K562 (cell line): ENCODE data around the gene CLASP1.

Experiments used
- BRCA1 ChIP-seq, 2 experiments: fragments of 450-650 bp in 1 of 2; sonication (generic) in 1 of 2; formaldehyde crosslinking in 1 of 2; IDR thresholded peaks; 2 replicates each; pipeline versions ENCODE4 v1.5.0 to v1.6.1; 2017 to 2020; ENCODE audit warnings: mild to moderate bottlenecking in 1 of 2, missing genetic modification reagents in 1 of 2
- CBX5 ChIP-seq: IDR thresholded peaks from 2 replicates; pipeline ENCODE4 v1.6.1; 2014; ENCODE audit warnings: low read depth, borderline replicate concordance
- FIP1L1 ChIP-seq: fragments of 200-400 bp; formaldehyde crosslinking; IDR thresholded peaks from 2 replicates; pipeline ENCODE4 v1.6.1; 2018; ENCODE audit warnings: mild to moderate bottlenecking, low read depth, low read length; ENCODE audit not compliant: poor library complexity, severe bottlenecking
- MLLT1 ChIP-seq, 2 experiments: fragments of 450-650 bp; IDR thresholded peaks; 2 replicates each; pipeline ENCODE4 v1.6.1; 2016
- NFIC ChIP-seq: fragments of 450-650 bp; IDR thresholded peaks from 2 replicates; pipeline ENCODE4 v1.6.1; 2017; ENCODE audit warnings: mild to moderate bottlenecking, inconsistent platforms
- NR2C1 ChIP-seq, 2 experiments: fragments of 450-650 bp; IDR thresholded peaks; 2 replicates each; pipeline ENCODE4 v1.6.1; 2017; ENCODE audit warnings: mild to moderate bottlenecking in 2 of 2, antibody characterized with exemption in 1 of 2, inconsistent platforms in 1 of 2, missing compliant biosample characterization in 1 of 2, missing genetic modification characterization in 1 of 2
- SMARCB1 ChIP-seq: IDR thresholded peaks from 2 replicates; pipeline ENCODE4 v1.6.1; 2011; ENCODE audit warnings: improper control_type of control experiment, low read depth; ENCODE audit not compliant: insufficient read length
- ZKSCAN1 ChIP-seq: fragments of 150-350 bp; IDR thresholded peaks from 2 replicates; pipeline ENCODE4 v1.6.1; 2016; ENCODE audit warnings: low read depth, low read length
- ZNF584 ChIP-seq: fragments of 200-800 bp; sonication (Bioruptor generic); IDR thresholded peaks from 2 replicates; pipeline ENCODE4 v1.6.1; 2016; ENCODE audit warnings: low read depth, mild to moderate bottlenecking, missing genetic modification characterization, missing compliant biosample characterization
- TF ChIP-seq, protein P1 (sequence below), 3 experiments: IDR thresholded peaks in 2 of 3; conservative IDR thresholded peaks in 1 of 3; 2 replicates each; pipeline ENCODE4 v1.5.1; 2011 to 2012; ENCODE audit warnings: low read length in 3 of 3, mild to moderate bottlenecking in 3 of 3, control low read depth in 2 of 3, improper control_type of control experiment in 1 of 3, inconsistent platforms in 1 of 3, low read depth in 1 of 3, mixed read lengths in 1 of 3, moderate library complexity in 1 of 3; ENCODE audit not compliant: insufficient read depth in 2 of 3

DNA sequence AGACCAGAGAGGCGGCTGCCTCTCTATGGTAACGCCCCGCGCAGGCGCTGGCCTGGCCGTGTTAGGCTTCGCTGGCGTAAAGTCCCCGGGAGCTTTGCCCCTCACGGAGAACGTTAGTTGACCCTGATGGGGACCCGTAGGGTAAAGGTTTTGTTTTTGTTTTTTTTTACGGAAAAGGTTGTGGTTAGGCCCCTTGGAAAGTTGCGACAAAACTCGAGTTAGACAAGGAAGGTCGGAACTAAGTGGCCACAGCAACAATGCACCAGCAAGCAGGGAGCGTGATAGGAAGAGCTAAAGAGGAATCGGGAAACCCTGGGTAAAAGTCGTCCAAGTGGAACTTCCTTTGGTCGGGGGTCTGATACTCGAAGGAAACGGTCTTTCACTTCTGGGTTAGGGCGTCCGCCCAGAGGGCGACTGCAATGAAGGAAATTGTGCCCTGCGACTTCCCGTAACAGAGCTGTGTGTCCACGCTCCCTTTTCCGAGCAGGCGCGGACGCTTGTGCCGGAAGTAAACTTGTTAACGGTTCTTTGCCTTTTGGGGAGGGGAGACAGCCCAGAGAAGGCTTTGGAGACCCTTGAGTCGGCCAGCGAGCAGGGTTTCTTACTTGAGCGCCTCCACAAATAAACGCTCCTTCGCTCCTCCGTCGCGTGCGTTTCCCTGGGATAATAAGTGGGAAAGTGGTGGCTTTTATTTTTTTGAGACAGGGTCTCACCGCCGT, 493 bp upstream of the CLASP1 start:
- TF ChIP-seq ZKSCAN1 (peak; percentile 28; the same call in 1 of the 2 replicates), BRCA1 (IDR thresholded peaks at IDR 0.05) (no peak), BRCA1 (CRISPR knock-in tag; IDR thresholded peaks at IDR 0.05) (no peak), SMARCB1 (no peak), MLLT1 (IDR thresholded peaks at IDR 0.05) (peak; percentile 77; a peak in 3 of 4 replicates), ZNF584 (0 out of 2 replicates have a peak, but pooled peaks have one; percentile 21), CBX5 (no peak), NFIC (0 out of 2 replicates have a peak, but pooled peaks have one; percentile 19), FIP1L1 (no peak), NR2C1 (IDR thresholded peaks at IDR 0.05) (peak; percentile 89), NR2C1 (tag; IDR thresholded peaks at IDR 0.05) (peak; percentile 89)
- TF ChIP-seq, protein P1, sequence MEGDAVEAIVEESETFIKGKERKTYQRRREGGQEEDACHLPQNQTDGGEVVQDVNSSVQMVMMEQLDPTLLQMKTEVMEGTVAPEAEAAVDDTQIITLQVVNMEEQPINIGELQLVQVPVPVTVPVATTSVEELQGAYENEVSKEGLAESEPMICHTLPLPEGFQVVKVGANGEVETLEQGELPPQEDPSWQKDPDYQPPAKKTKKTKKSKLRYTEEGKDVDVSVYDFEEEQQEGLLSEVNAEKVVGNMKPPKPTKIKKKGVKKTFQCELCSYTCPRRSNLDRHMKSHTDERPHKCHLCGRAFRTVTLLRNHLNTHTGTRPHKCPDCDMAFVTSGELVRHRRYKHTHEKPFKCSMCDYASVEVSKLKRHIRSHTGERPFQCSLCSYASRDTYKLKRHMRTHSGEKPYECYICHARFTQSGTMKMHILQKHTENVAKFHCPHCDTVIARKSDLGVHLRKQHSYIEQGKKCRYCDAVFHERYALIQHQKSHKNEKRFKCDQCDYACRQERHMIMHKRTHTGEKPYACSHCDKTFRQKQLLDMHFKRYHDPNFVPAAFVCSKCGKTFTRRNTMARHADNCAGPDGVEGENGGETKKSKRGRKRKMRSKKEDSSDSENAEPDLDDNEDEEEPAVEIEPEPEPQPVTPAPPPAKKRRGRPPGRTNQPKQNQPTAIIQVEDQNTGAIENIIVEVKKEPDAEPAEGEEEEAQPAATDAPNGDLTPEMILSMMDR (IDR thresholded peaks at IDR 0.05 in 2 of 3, conservative IDR thresholded peaks at IDR 0.05 in 1 of 3; ENCODE audit: insufficient read depth in 2 of 3, low read depth in 1 of 3, low read length in 3 of 3) = no peak
